Ecto neural progenitor cell (in vitro differentiated cells): ENCODE data around the gene SOX5.
"Not testable (repeated sequence)": the region's sequence is repeated elsewhere in the genome, so short reads cannot be mapped to it uniquely, and the experiment has no call there.

Experiments used
- DNase-seq: peaks from one replicate; pipeline ENCODE4 v3.0.0-alpha.2; 2018; ENCODE audit warnings: low spot score

Gene SOX5

GRCh38 chr12:23831739-23832138 lies 117.7 kb downstream of the SOX5 start:
- DNase-seq: no peak

- DNase-seq: no peak
These were observed 119.3 kb downstream of the SOX5 start for GRCh38 chr12:23830210-23830609.

GRCh38 chr12:23827353-23827752 lies 122.1 kb downstream of the SOX5 start:
- no peak for DNase-seq

- DNase-seq: not testable (repeated sequence)
These were observed 124.3 kb downstream of the SOX5 start for GRCh38 chr12:23825124-23825523.

- no peak for DNase-seq
These were observed 125.1 kb downstream of the SOX5 start for GRCh38 chr12:23824358-23824757.

GRCh38 chr12:23822883-23823282 lies 126.6 kb downstream of the SOX5 start:
- DNase-seq: not testable (repeated sequence)

GRCh38 chr12:23817345-23817744 lies 132.1 kb downstream of the SOX5 start:
- no peak for DNase-seq

GRCh38 chr12:23816394-23816851 lies 133.0 kb downstream of the SOX5 start:
- no peak for DNase-seq

GRCh38 chr12:23815810-23816209 lies 133.7 kb downstream of the SOX5 start:
- DNase-seq: no peak

GRCh38 chr12:23813206-23813605 lies 136.3 kb downstream of the SOX5 start:
- DNase-seq: no peak

- DNase-seq: no peak
These were observed 139.1 kb downstream of the SOX5 start for GRCh38 chr12:23810329-23810902.

- DNase-seq: no peak
These were observed 145.9 kb downstream of the SOX5 start for GRCh38 chr12:23803540-23803939.

GRCh38 chr12:23795494-23795893 lies 154.0 kb downstream of the SOX5 start:
- DNase-seq: no peak

- DNase-seq: no peak
These were observed 168.4 kb downstream of the SOX5 start for GRCh38 chr12:23781118-23781517.

- DNase-seq: no peak
These were observed 174.3 kb downstream of the SOX5 start for GRCh38 chr12:23775208-23775607.

GRCh38 chr12:23771240-23771949 lies 178.1 kb downstream of the SOX5 start:
- no peak for DNase-seq

GRCh38 chr12:23770202-23770938 lies 179.1 kb downstream of the SOX5 start:
- DNase-seq: no peak

- DNase-seq: no peak
These were observed 181.6 kb downstream of the SOX5 start for GRCh38 chr12:23767834-23768233.

- DNase-seq: no peak
These were observed 185.7 kb downstream of the SOX5 start for GRCh38 chr12:23763724-23764123.

- no peak for DNase-seq
These were observed 189.0 kb downstream of the SOX5 start for GRCh38 chr12:23760495-23760894.

- no peak for DNase-seq
These were observed 190.9 kb downstream of the SOX5 start for GRCh38 chr12:23758608-23759007.

GRCh38 chr12:23757541-23757962 lies 191.9 kb downstream of the SOX5 start:
- no peak for DNase-seq

GRCh38 chr12:23756416-23756815 lies 193.1 kb downstream of the SOX5 start:
- DNase-seq: no peak
